Tibial nerve (tissue), 4 donors: Measurements from ENCODE around the gene TMEM234. TPM values are rescaled to one million over a fixed set of nuclear protein-coding genes. Genes with fewer than 3 reads are reported as not detected.
A peak's percentile ranks its signal among the peaks of the same experiment; 100 is the strongest.

Experiments used
- DNase-seq, 2 donors: peaks; one replicate each; pipeline ENCODE4 v3.0.0-alpha.2; 2019; ENCODE audit warnings: low spot score in 2 of 2
- H3K27ac ChIP-seq, 4 donors: fragments of 200-600 bp; sonication (generic) in 3 of 4; one replicate each; pipeline ENCODE4 v1.5.1; 2017 to 2019; ENCODE audit warnings: mild to moderate bottlenecking in 1 of 4
- H3K27me3 ChIP-seq, 2 donors: fragments of 200-600 bp; sonication (generic) in 1 of 2; one replicate each; pipeline versions ENCODE4 v1.5.1 to v1.6.0; 2017 to 2019
- H3K36me3 ChIP-seq, 3 donors: fragments of 200-600 bp; sonication (generic); one replicate each; pipeline ENCODE4 v1.5.1; 2018 to 2019
- H3K4me1 ChIP-seq, 4 donors: fragments of 200-600 bp; sonication (generic) in 3 of 4; one replicate each; pipeline ENCODE4 v1.5.1; 2017 to 2019
- H3K4me3 ChIP-seq, 4 donors: fragments of 200-600 bp; sonication (generic) in 3 of 4; one replicate each; pipeline ENCODE4 v1.5.1; 2017 to 2019; ENCODE audit warnings: mild to moderate bottlenecking in 1 of 4, moderate library complexity in 1 of 4
- H3K9me3 ChIP-seq, 4 donors: fragments of 200-600 bp; sonication (generic) in 3 of 4; one replicate each; pipeline ENCODE4 v1.5.1; 2017 to 2019
- CTCF ChIP-seq, 5 experiments: fragments of 200-600 bp in 3 of 5; fragments of 450-650 bp in 2 of 5; sonication (generic) in 3 of 5; IDR thresholded peaks; one replicate each; pipeline ENCODE4 v1.5.1; 2016 to 2019; ENCODE audit warnings: antibody characterized with exemption in 5 of 5, mild to moderate bottlenecking in 3 of 5, moderate library complexity in 2 of 5
- EP300 ChIP-seq, 2 donors: sonication (generic); formaldehyde crosslinking; IDR thresholded peaks; one replicate each; pipeline ENCODE4 v1.6.1; 2017; ENCODE audit warnings: antibody characterized with exemption in 2 of 2, mild to moderate bottlenecking in 1 of 2
- POLR2A ChIP-seq, 2 donors: fragments of 450-650 bp; IDR thresholded peaks; one replicate each; pipeline ENCODE4 v1.6.1; 2017; ENCODE audit warnings: antibody characterized with exemption in 2 of 2, mild to moderate bottlenecking in 2 of 2, moderate library complexity in 2 of 2
- WGBS, 2 donors: methylation state at CpG; one replicate each; pipeline ENCODE4 v1.1.5; 2018; 5-methylcytosine and 5-hydroxymethylcytosine counted together
- small RNA-seq: library from RNA; depleted of rRNA; stranded (forward); fragments of <200 nt; gene quantifications from one replicate; pipeline ENCODE3, GENCODE V24; 2016
- total RNA-seq, 4 donors: library from RNA; depleted of rRNA; stranded (reverse); fragments of >200 nt; gene quantifications; one replicate each; pipeline ENCODE4 v1.1.0, GENCODE V29; 2016

TMEM234 gene
- total RNA-seq, 4 donors from 2014 or later, result 22.5 to 29.0 (median 26.3) TPM

GRCh38 chr1:32178380-32179192 lies 43.6 kb downstream of the TMEM234 start:
- peaks cover 0 to 37% (median 4%) of the 10 kb centered on the region in 3 donors for H3K36me3 ChIP-seq
- H3K4me3 ChIP-seq, result peak overlapping the region in 2 of 4 donors; percentile 75 to 77
- H3K4me1 ChIP-seq, result peaks cover 2 to 37% (median 26%) of the 10 kb centered on the region in 4 donors
- TF ChIP-seq POLR2A (IDR thresholded peaks at IDR 0.05), result no peak
- TF ChIP-seq EP300 (IDR thresholded peaks at IDR 0.05), result no peak
- no peak for TF ChIP-seq CTCF (IDR thresholded peaks at IDR 0.05)
- H3K27ac ChIP-seq, result peak overlapping the region; percentile 87 to 97 (median 94)
- H3K27me3 ChIP-seq, result no peaks in the 10 kb centered on the region
- no peak for DNase-seq
- 79 to 86% methylated on average over 7 of the region's 7 CpGs for whole genome bisulfite sequencing, 2 donors
- no peaks in the 10 kb centered on the region for H3K9me3 ChIP-seq

- H3K9me3 ChIP-seq, result no peaks in the 10 kb centered on the region
- H3K36me3 ChIP-seq, result peaks cover 0 to 73% (median 28%) of the 10 kb centered on the region in 3 donors
- no peaks in the 10 kb centered on the region for H3K4me1 ChIP-seq
- WGBS, 2 donors, result 98 to 100% methylated on average over 1 of the region's 1 CpG
- no peak for TF ChIP-seq CTCF (IDR thresholded peaks at IDR 0.05)
- no peak for TF ChIP-seq POLR2A (IDR thresholded peaks at IDR 0.05)
- TF ChIP-seq EP300 (IDR thresholded peaks at IDR 0.05), result no peak
- DNase-seq, result no peak
- H3K4me3 ChIP-seq, result no peak overlapping the region
- H3K27ac ChIP-seq, result no peak overlapping the region
- no peaks in the 10 kb centered on the region for H3K27me3 ChIP-seq
Observed at GRCh38 chr1:32172621-32173245, 49.4 kb downstream of the TMEM234 start.

- 85 to 88% methylated on average over 4 of the region's 4 CpGs for WGBS, 2 donors
- Histone ChIP-seq H3K27ac (no peak overlapping the region), H3K4me3 (no peak overlapping the region), H3K36me3 (peaks cover 0 to 90% (median 32%) of the 10 kb centered on the region in 3 donors), H3K9me3 (no peaks in the 10 kb centered on the region), H3K4me1 (no peaks in the 10 kb centered on the region), H3K27me3 (no peaks in the 10 kb centered on the region)
- TF ChIP-seq CTCF (IDR thresholded peaks at IDR 0.05) (no peak), EP300 (IDR thresholded peaks at IDR 0.05) (no peak), POLR2A (IDR thresholded peaks at IDR 0.05) (no peak)
- DNase-seq, result no peak
Observed at GRCh38 chr1:32170991-32171390, 51.2 kb downstream of the TMEM234 start.

Small RNA genes lying within 50 kb of the gene (small RNA-seq; reads per million reads assigned to genes)
- gene RF00017, result not detected

Other genes starting within 250 kb of the TMEM234 start
- gene KHDRBS1, start 208.5 kb downstream of the TMEM234 start, total RNA-seq, result 10 to 100 TPM; 61.5 to 92.6 (median 78.6) TPM
- gene TMEM39B, start 149.4 kb downstream of the TMEM234 start, total RNA-seq, result 10 to 100 TPM in 2 of 4 donors, 1 to 10 TPM in 2; 3.7 to 13.2 (median 7.3) TPM
- 10 to 100 TPM; 30.3 to 39.3 (median 33.5) TPM for gene KPNA6, start 114.3 kb downstream of the TMEM234 start, total RNA-seq
- gene TXLNA, start 42.7 kb downstream of the TMEM234 start, total RNA-seq, result 10 to 100 TPM; 41.4 to 52.0 (median 49.5) TPM
- gene CCDC28B, start 21.8 kb downstream of the TMEM234 start, total RNA-seq, result 10 to 100 TPM in 1 of 4 donors, 1 to 10 TPM in 3; 2.7 to 12.0 (median 6.2) TPM
- 1 to 10 TPM; 2.4 to 4.7 (median 3.7) TPM for gene IQCC, start 16.7 kb downstream of the TMEM234 start, total RNA-seq
- gene DCDC2B, start 13.3 kb downstream of the TMEM234 start, total RNA-seq, result not detected
- gene EIF3I, start 54 bp upstream of the TMEM234 start, total RNA-seq, result 100 to 1,000 TPM; 121 to 172 (median 152) TPM
- gene FAM167B, start 24.9 kb upstream of the TMEM234 start, total RNA-seq, result 1 to 10 TPM; 1.4 to 5.4 (median 3.5) TPM
- 1 to 10 TPM; 1.1 to 6.9 (median 2.0) TPM for gene LCK, start 28.9 kb upstream of the TMEM234 start, total RNA-seq
- gene HDAC1, start 69.7 kb upstream of the TMEM234 start, total RNA-seq, result 10 to 100 TPM; 40.4 to 51.6 (median 47.1) TPM
- 10 to 100 TPM; 42.4 to 61.2 (median 45.0) TPM for gene MARCKSL1, start 113.9 kb upstream of the TMEM234 start, total RNA-seq
- gene FAM229A, start 140.1 kb upstream of the TMEM234 start, total RNA-seq, result 10 to 100 TPM in 3 of 4 donors, 1 to 10 TPM in 1; 9.4 to 23.5 (median 16.3) TPM
- 1 to 10 TPM in 3 of 4 donors, under 1 TPM in 1; 0.44 to 1.5 (median 1.2) TPM for gene TSSK3, start 140.2 kb upstream of the TMEM234 start, total RNA-seq
- gene BSDC1, start 172.1 kb upstream of the TMEM234 start, total RNA-seq, result 10 to 100 TPM; 60.6 to 88.7 (median 83.8) TPM
- gene ZBTB8B, start 242.7 kb upstream of the TMEM234 start, total RNA-seq, result under 1 TPM in 1 of 4 donors, not detected in 3; 0.21 TPM